GM10248 (cell line): ENCODE measurements around the gene TM6SF1.
A peak's percentile ranks its signal among the peaks of the same experiment; 100 is the strongest.
"Not testable (repeated sequence)": the region's sequence is repeated elsewhere in the genome, so short reads cannot be mapped to it uniquely, and the experiment has no call there.

Experiments
- CTCF ChIA-PET: fragments of 300-600 bp; sonication (Branson Sonifier 250); formaldehyde crosslinking; extraction: SDS; loops from one replicate; lab custom pipeline; 2021; ENCODE audit warnings: antibody characterized with exemption; lab: Yijun Ruan, JAX
- POLR2A ChIA-PET: fragments of 350-650 bp; sonication (Branson Sonifier 250); formaldehyde crosslinking; extraction: SDS; loops from one replicate; lab custom pipeline; 2020; ENCODE audit warnings: antibody characterized with exemption; lab: Yijun Ruan, JAX
- DNase-seq: peaks from one replicate; pipeline ENCODE4 v3.0.0; 2012; ENCODE audit errors: extremely low spot score
- TF ChIP-seq, protein P1 (sequence below): IDR thresholded peaks from 2 replicates; pipeline ENCODE4 v1.5.1; 2012; ENCODE audit warnings: mild to moderate bottlenecking, low read depth; ENCODE audit errors: extremely low read depth, missing control alignments, control extremely low read depth

The TM6SF1 gene

GRCh38 chr15:83088876-83089275 is 18.6 kb upstream of the TM6SF1 start:
- no peak for DNase-seq
- CTCF ChIA-PET, result no interaction called here
- TF ChIP-seq, protein P1, sequence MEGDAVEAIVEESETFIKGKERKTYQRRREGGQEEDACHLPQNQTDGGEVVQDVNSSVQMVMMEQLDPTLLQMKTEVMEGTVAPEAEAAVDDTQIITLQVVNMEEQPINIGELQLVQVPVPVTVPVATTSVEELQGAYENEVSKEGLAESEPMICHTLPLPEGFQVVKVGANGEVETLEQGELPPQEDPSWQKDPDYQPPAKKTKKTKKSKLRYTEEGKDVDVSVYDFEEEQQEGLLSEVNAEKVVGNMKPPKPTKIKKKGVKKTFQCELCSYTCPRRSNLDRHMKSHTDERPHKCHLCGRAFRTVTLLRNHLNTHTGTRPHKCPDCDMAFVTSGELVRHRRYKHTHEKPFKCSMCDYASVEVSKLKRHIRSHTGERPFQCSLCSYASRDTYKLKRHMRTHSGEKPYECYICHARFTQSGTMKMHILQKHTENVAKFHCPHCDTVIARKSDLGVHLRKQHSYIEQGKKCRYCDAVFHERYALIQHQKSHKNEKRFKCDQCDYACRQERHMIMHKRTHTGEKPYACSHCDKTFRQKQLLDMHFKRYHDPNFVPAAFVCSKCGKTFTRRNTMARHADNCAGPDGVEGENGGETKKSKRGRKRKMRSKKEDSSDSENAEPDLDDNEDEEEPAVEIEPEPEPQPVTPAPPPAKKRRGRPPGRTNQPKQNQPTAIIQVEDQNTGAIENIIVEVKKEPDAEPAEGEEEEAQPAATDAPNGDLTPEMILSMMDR, result no peak
- POLR2A ChIA-PET, result interaction anchor here (1.1 kb wide), 1 partner anchor 74 kb away, joined by 3 read pairs; no protein-coding TSS in a partner anchor

DNA sequence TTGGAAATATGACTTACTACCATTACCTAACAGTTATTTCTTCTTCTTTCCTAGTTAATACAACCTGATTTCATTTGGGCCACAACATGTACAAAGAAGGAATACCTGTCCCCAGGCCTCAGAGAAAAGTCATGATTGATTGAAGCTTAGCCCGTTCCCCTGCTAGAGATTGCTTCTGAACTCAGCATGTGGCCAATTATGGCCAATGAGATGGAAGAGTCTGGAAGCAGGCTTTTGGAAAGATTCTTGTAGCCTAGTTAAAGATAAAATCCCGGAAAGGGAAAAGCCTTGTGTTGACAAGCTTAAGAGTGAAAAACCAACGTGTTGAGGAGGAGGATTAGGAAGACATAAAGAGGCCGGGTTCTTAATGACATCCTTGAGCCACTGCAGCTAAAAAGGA is 17.0 kb upstream of the TM6SF1 start:
- ChIA-PET CTCF (interaction anchor here (1.4 kb wide), 1 partner anchor 22 kb away, joined by 4 read pairs; no protein-coding TSS in a partner anchor), POLR2A (no interaction called here)
- DNase-seq, result no peak
- TF ChIP-seq, protein P1, result no peak

DNA sequence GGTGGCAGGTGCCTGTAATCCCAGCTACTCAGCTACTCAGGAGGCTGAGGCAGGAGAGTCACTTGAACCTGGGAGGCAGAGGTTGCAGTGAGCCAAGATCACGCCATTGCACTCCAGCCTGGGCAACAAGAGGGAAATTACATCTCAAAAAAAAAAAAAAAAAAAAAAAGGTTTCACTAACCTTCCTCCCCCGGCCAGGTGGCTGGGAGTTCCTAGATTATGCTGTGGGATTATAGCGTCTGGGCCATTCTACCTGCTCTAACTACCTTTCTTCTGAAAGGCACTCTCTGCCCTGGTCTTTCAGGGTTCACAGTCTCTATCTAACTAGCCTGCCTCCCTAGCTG is 15.5 kb upstream of the TM6SF1 start:
- DNase-seq, POLR2A ChIA-PET: not testable (repeated sequence)
- CTCF ChIA-PET, result interaction anchor here (1.0 to 1.4 kb wide), 3 partner anchors 10 to 23 kb away, joined by 3 to 4 read pairs (median 4); no protein-coding TSS in a partner anchor

DNA sequence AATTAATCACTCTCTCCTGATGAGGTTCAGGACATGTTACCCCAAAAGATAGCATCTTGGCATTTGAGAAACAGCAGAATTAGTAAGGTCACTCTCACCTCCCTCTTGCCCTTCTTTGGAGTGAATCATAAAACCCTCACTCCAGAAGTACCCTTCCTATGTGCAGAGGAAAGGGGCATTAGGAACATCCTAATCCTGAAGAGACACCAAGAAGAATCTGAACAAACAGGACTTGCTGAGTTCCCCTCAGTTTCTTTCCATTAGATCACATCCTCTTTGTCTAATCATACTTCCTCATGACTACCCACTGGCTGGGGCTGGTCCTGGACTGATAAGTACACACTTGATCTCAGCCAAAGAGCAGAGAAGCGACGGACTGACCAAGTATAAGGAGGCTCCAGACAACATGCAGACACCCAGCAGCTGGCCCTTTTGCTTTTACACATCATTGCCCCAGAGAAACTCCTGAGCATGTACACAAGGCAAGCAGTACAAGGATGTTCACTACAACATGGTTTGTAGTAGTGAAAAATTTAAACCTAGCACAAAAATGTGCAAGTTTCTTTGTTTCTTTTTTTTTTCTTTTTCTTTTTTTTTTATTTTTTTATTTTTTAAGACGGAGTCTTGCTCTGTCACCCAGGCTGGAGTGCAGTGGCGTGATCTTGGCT is 15.0 kb upstream of the TM6SF1 start:
- peak; percentile 65 for DNase-seq
- ChIA-PET POLR2A (no interaction called here), CTCF (interaction anchor here (1.0 to 1.1 kb wide), 2 partner anchors 9 to 15 kb away, joined by 3 to 4 read pairs; no protein-coding TSS in a partner anchor)
- TF ChIP-seq, protein P1, result no peak

GRCh38 chr15:83094583-83094982 is 12.9 kb upstream of the TM6SF1 start:
- ChIA-PET CTCF (interaction anchor here (1.0 to 1.5 kb wide), 4 partner anchors 14 to 24 kb away, joined by 3 to 4 read pairs (median 4); no protein-coding TSS in a partner anchor), POLR2A (no interaction called here)
- TF ChIP-seq, protein P1, result no peak
- DNase-seq, result no peak

DNA sequence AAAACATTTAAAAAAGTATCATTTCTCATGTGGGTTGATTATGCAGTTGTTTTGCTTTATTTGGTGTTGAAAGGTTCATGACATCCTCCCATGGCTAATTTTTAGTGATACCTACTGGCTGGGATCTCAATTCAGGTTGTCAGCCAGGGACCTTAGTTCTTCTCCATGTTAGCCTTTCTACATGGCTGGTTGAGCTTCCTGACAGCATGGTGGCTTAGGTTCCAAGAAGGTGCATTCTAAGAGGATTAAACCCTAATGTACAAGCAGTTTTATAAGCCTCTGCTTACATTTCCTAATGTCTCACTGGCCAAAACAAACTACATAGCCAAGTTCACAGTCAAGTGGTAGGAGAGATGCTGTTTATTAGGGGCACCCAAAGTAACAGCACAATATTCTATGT is 9.4 kb upstream of the TM6SF1 start:
- DNase-seq, result no peak
- TF ChIP-seq, protein P1, result no peak

GRCh38 chr15:83099290-83099689 is 8.2 kb upstream of the TM6SF1 start:
- POLR2A ChIA-PET, result no interaction called here
- TF ChIP-seq, protein P1, result no peak
- no peak for DNase-seq
- CTCF ChIA-PET, result no interaction called here

More for the DNA sequence above, 9.4 kb upstream of the TM6SF1 start:
- POLR2A ChIA-PET, result no interaction called here
- CTCF ChIA-PET, result no interaction called here
